ENCODE results near the gene GRIP2.

GRIP2 gene

GRCh38 chr3:14542656-14543055, 2.5 kb upstream of the GRIP2 start:
- intact Hi-C loops (cut with DNase I; ENCODE audit: low total_unique reads): no loop called here
- H3K9me3 ChIP-seq: no peaks in the 10 kb centered on the region

GRCh38 chr3:14541646-14542045, 1.5 kb upstream of the GRIP2 start:
- Histone ChIP-seq H3K4me1 (peaks cover 0 to 8% (median 0%) of the 10 kb centered on the region in 4 donors), H3K27ac (no peak overlapping the region), H3K9me3 (no peaks in the 10 kb centered on the region), H3K36me3 (no peaks in the 10 kb centered on the region), H3K27me3 (peaks cover 0 to 28% of the 10 kb centered on the region in 2 donors), H3K4me3 (no peak overlapping the region)
- no peak for DNase-seq
- no peak for TF ChIP-seq CTCF (IDR thresholded peaks at IDR 0.05)
- intact Hi-C loops (cut with DNase I; ENCODE audit: low total_unique reads): no loop called here

More at GRCh38 chr3:14542656-14543055, 2.5 kb upstream of the GRIP2 start:
- Histone ChIP-seq H3K4me1 (peaks cover 0 to 8% (median 0%) of the 10 kb centered on the region in 4 donors), H3K4me3 (no peak overlapping the region), H3K36me3 (no peaks in the 10 kb centered on the region), H3K27ac (no peak overlapping the region), H3K27me3 (peaks cover 0 to 28% of the 10 kb centered on the region in 2 donors)
- no peak for TF ChIP-seq CTCF (IDR thresholded peaks at IDR 0.05)
- no peak for DNase-seq

- H3K27me3 ChIP-seq: peaks cover 0 to 34% of the 10 kb centered on the region in 2 donors
- intact Hi-C loops (cut with DNase I; ENCODE audit: low total_unique reads): no loop called here
- H3K36me3 ChIP-seq: no peaks in the 10 kb centered on the region
- H3K27ac ChIP-seq: no peak overlapping the region
- no peaks in the 10 kb centered on the region for H3K9me3 ChIP-seq
- peaks cover 0 to 8% (median 0%) of the 10 kb centered on the region in 4 donors for H3K4me1 ChIP-seq
- DNase-seq: no peak
- no peak for TF ChIP-seq CTCF (IDR thresholded peaks at IDR 0.05)
- no peak overlapping the region for H3K4me3 ChIP-seq
Observed at GRCh38 chr3:14540821-14541385, 761 bp upstream of the GRIP2 start.

GRCh38 chr3:14539384-14539741, 779 bp downstream of the GRIP2 start:
- peak overlapping the region in 1 of 2 donors; percentile 44 for H3K27ac ChIP-seq

GRCh38 chr3:14538451-14539088, 1.6 kb downstream of the GRIP2 start:
- no peaks in the 10 kb centered on the region for H3K9me3 ChIP-seq
- intact Hi-C loops (cut with DNase I; ENCODE audit: low total_unique reads): no loop called here
- peaks cover 0 to 34% of the 10 kb centered on the region in 2 donors for H3K27me3 ChIP-seq
- no peak for TF ChIP-seq CTCF (IDR thresholded peaks at IDR 0.05)
- no peak overlapping the region for H3K27ac ChIP-seq
- DNase-seq: no peak
- H3K4me1 ChIP-seq: peaks cover 0 to 23% (median 3%) of the 10 kb centered on the region in 4 donors
- no peak overlapping the region for H3K4me3 ChIP-seq
- H3K36me3 ChIP-seq: no peaks in the 10 kb centered on the region

More at GRCh38 chr3:14539384-14539741, 779 bp downstream of the GRIP2 start:
- peaks cover 0 to 21% (median 3%) of the 10 kb centered on the region in 4 donors for H3K4me1 ChIP-seq
- H3K9me3 ChIP-seq: no peaks in the 10 kb centered on the region
- H3K4me3 ChIP-seq: peak overlapping the region in 1 of 2 donors; percentile 41
- TF ChIP-seq CTCF (IDR thresholded peaks at IDR 0.05): no peak
- no peaks in the 10 kb centered on the region for H3K36me3 ChIP-seq
- no peak for DNase-seq
- H3K27me3 ChIP-seq: peaks cover 0 to 40% of the 10 kb centered on the region in 2 donors
- intact Hi-C loops (cut with DNase I; ENCODE audit: low total_unique reads): no loop called here

Measured in tibial artery (tissue), 4 donors.